GM12874 (cell line): ENCODE results near the gene BCAS3.

Source experiments
- TF ChIP-seq, protein P1 (sequence below): IDR thresholded peaks from 2 replicates; pipeline ENCODE4 v1.5.1; 2011; ENCODE audit warnings: low read depth, mild to moderate bottlenecking, control low read depth, low read length, moderate library complexity; ENCODE audit not compliant: insufficient read depth

The BCAS3 gene

GRCh38 chr17:61285526-61286320 lies 608.1 kb downstream of the BCAS3 start:
- TF ChIP-seq, protein P1, sequence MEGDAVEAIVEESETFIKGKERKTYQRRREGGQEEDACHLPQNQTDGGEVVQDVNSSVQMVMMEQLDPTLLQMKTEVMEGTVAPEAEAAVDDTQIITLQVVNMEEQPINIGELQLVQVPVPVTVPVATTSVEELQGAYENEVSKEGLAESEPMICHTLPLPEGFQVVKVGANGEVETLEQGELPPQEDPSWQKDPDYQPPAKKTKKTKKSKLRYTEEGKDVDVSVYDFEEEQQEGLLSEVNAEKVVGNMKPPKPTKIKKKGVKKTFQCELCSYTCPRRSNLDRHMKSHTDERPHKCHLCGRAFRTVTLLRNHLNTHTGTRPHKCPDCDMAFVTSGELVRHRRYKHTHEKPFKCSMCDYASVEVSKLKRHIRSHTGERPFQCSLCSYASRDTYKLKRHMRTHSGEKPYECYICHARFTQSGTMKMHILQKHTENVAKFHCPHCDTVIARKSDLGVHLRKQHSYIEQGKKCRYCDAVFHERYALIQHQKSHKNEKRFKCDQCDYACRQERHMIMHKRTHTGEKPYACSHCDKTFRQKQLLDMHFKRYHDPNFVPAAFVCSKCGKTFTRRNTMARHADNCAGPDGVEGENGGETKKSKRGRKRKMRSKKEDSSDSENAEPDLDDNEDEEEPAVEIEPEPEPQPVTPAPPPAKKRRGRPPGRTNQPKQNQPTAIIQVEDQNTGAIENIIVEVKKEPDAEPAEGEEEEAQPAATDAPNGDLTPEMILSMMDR: no peak

DNA sequence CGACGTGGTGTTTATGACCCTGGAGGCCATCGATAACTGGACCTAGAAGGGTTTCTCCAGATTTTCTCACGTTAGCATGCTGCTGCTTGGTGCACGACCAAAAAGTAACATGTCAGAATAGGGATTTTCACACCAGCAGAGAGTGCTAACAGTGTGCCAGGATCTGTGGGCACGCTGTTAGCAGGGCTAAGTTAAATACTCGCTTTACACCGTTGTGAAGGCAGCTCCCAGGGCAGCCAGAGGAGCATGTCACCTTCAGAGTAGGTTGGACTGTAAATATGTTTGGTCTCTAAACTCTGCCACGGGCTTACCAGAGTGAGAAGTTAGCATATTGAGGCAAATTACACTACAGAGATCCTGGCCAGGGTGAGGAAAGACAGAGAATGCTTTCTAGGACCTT lies 608.8 kb downstream of the BCAS3 start:
- TF ChIP-seq, protein P1: no peak

DNA sequence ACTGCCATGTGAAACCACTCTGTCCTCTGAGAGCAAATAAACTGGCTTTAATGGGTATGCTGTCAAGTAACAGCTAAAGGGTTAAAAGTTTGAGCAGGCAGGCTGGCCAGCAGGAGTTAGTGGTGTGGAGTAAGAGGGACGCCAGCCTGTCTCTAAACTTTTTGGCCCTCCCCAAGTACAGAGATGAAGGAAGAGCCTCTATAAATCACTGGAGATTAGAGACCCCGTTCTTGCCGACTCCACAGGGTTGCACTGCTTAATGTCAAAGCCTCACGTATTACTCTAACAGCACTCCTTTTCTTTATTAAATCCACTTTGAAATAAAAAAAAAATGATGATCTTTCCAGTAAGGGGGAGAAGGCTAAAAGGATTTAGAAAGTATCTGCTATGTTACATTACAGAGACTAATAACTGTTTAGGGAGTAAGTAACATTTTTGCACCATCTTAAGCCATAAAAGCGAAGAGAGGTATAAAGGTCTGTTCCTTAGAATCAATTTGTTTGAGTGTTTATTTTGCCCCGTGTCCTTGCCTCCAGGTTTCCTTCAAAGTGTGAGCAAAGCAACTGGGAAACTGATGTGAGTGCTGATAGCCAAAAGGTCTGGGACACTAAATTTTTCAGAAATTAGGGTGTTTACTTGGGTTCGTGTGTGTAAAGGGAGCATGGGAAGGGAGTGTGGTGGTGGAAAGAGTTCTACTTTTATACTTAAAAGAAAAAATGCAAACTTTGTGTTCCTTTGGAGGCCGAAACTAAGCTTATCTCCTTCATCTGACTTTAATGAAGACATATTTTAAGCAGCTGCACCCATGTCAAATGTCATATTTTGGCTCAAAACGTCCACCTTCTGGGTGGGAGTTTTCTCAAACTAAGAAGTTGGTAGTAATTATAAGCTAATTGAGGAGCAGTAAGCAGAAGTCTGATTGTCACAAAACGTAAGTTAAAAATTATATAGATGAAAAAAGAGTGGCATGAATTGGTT lies 612.0 kb downstream of the BCAS3 start:
- TF ChIP-seq, protein P1: no peak

DNA sequence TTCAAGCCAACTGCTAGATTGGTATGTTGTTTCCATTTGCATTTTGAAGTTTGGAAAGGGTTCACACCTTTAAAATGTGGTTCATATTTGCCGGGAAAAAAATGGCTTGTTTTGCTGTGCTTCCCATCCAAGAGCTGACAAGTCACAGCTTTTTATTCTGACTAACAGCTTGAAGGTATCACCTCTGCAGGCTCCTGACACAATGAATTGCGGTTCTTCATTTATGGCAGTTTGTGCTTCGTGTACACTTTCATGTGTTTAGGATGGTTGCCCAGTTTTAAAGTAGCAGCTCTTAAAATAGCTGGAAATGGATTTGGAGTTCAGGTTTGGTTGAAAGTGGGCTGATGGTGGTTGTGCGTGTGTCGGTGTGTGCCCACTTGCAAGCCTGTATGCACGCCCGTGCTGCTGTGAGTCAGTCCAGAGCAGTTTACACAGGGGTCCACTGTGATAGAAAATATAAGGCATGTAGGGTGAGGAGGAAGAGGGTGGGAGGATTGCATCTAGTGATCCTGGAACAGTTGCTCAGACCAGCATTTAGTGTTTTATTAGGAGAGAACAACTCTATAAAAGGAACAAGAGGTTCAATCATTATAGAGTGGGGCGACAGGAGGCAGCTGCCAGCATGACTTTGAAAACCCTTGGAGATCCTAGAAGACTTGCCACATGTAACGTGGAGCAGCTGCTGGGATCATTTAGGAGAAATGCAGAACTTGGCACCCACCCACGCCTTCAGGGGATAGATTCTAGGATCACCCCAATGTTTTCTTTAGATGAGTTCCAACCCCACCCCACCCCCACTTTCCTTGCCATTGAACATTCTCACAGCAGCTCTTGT lies 614.0 kb downstream of the BCAS3 start:
- TF ChIP-seq, protein P1: no peak

DNA sequence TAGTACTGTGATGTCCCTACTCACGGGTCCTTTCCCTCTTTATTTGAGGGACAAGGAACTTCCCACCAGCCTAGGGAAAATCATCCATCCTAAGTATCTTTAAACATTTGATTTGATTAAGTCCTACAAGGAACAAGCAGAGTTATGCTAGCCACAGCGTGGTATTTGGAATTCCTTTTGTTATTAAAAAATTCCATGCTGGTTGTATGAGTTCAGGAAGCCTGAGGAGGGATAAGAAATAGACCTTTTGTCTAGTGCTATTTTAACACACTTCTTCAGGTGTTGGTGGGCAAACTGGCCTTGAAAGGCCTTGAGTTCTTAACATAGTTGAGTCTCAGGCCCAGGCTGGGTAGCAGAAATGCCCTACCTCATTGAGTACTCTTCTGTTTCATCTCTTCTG lies 616.6 kb downstream of the BCAS3 start:
- TF ChIP-seq, protein P1: no peak

GRCh38 chr17:61294777-61295176 lies 617.1 kb downstream of the BCAS3 start:
- TF ChIP-seq, protein P1: no peak
